IgD-negative memory B cell (primary cell): ENCODE measurements around the gene CTIF. TPM values are rescaled to one million over a fixed set of nuclear protein-coding genes. Genes with fewer than 3 reads are reported as not detected.
A peak's percentile ranks its signal among the peaks of the same experiment; 100 is the strongest.

ENCODE experiments used
- H3K27ac Mint-ChIP-seq, 3 donors: one replicate each; pipeline ENCODE4 v1.8.0; 2020 to 2022; ENCODE audit warnings: mild to moderate bottlenecking in 3 of 3, mixed read lengths in 3 of 3, moderate library complexity in 1 of 3
- H3K27me3 Mint-ChIP-seq: one replicate; pipeline ENCODE4 v1.8.0; 2021; ENCODE audit warnings: mixed read lengths
- H3K36me3 Mint-ChIP-seq: one replicate; pipeline ENCODE4 v1.8.0; 2020; ENCODE audit warnings: mild to moderate bottlenecking, mixed read lengths
- H3K4me1 Mint-ChIP-seq, 3 donors: one replicate each; pipeline ENCODE4 v1.8.0; 2020 to 2022; ENCODE audit warnings: mixed read lengths in 3 of 3, mild to moderate bottlenecking in 1 of 3
- H3K4me3 Mint-ChIP-seq, 4 donors: one replicate each; pipeline ENCODE4 v1.8.0; 2020 to 2022; ENCODE audit warnings: mild to moderate bottlenecking in 4 of 4, mixed read lengths in 4 of 4, moderate library complexity in 3 of 4
- H3K9me3 Mint-ChIP-seq, 3 donors: one replicate each; pipeline ENCODE4 v1.8.0; 2020 to 2021; ENCODE audit warnings: mixed read lengths in 3 of 3, mild to moderate bottlenecking in 1 of 3
- polyA plus RNA-seq: library from polyadenylated mRNA; unstranded; fragments of 300-500 nt; fragmentation: Illumina TruSeq; gene quantifications from one replicate; pipeline ENCODE4 v1.2.3, GENCODE V29; 2021

Gene CTIF
- polyA plus RNA-seq, 1 donor from 2014 or later: not detected

- no peaks in the 10 kb centered on the region for H3K36me3 Mint-ChIP-seq
- H3K27me3 Mint-ChIP-seq: no peaks in the 10 kb centered on the region
- peak overlapping the region in 1 of 3 donors; percentile 84 for H3K27ac Mint-ChIP-seq
- peaks cover 10 to 14% (median 11%) of the 10 kb centered on the region in 3 donors for H3K4me1 Mint-ChIP-seq
- no peaks in the 10 kb centered on the region for H3K9me3 Mint-ChIP-seq
- peak overlapping the region in 1 of 4 donors; percentile 18 for H3K4me3 Mint-ChIP-seq
Observed at GRCh38 chr18:48791636-48792105, 252.8 kb downstream of the CTIF start.

GRCh38 chr18:48792141-48792540 lies 253.3 kb downstream of the CTIF start:
- Mint-ChIP-seq H3K36me3 (no peaks in the 10 kb centered on the region), H3K4me1 (peaks cover 10 to 14% (median 11%) of the 10 kb centered on the region in 3 donors), H3K4me3 (no peak overlapping the region), H3K27me3 (no peaks in the 10 kb centered on the region), H3K27ac (peak overlapping the region in 1 of 3 donors; percentile 84), H3K9me3 (no peaks in the 10 kb centered on the region)

GRCh38 chr18:48792611-48793380 lies 254.0 kb downstream of the CTIF start:
- Mint-ChIP-seq H3K36me3 (peaks cover 3% of the 10 kb centered on the region), H3K27ac (no peak overlapping the region), H3K27me3 (no peaks in the 10 kb centered on the region), H3K4me3 (peak overlapping the region in 1 of 4 donors; percentile 55), H3K4me1 (peaks cover 10 to 14% (median 11%) of the 10 kb centered on the region in 3 donors), H3K9me3 (no peaks in the 10 kb centered on the region)

- Mint-ChIP-seq H3K4me1 (peaks cover 10 to 15% (median 14%) of the 10 kb centered on the region in 3 donors), H3K27me3 (no peaks in the 10 kb centered on the region), H3K9me3 (no peaks in the 10 kb centered on the region), H3K4me3 (peak overlapping the region in 1 of 4 donors; percentile 76), H3K36me3 (peaks cover 5% of the 10 kb centered on the region), H3K27ac (peak overlapping the region in 1 of 3 donors; percentile 63)
Observed at GRCh38 chr18:48794251-48794970, 255.6 kb downstream of the CTIF start.

GRCh38 chr18:48795696-48796095 lies 256.9 kb downstream of the CTIF start:
- Mint-ChIP-seq H3K4me3 (no peak overlapping the region), H3K27me3 (no peaks in the 10 kb centered on the region), H3K4me1 (peaks cover 14 to 25% (median 15%) of the 10 kb centered on the region in 3 donors), H3K9me3 (no peaks in the 10 kb centered on the region), H3K36me3 (peaks cover 5% of the 10 kb centered on the region), H3K27ac (no peak overlapping the region)

GRCh38 chr18:48796491-48797205 lies 257.8 kb downstream of the CTIF start:
- Mint-ChIP-seq H3K36me3 (peaks cover 5% of the 10 kb centered on the region), H3K9me3 (no peaks in the 10 kb centered on the region), H3K27ac (no peak overlapping the region), H3K4me1 (peaks cover 17 to 27% (median 18%) of the 10 kb centered on the region in 3 donors), H3K4me3 (no peak overlapping the region), H3K27me3 (no peaks in the 10 kb centered on the region)

- Mint-ChIP-seq H3K9me3 (no peaks in the 10 kb centered on the region), H3K36me3 (peaks cover 5% of the 10 kb centered on the region), H3K4me1 (peaks cover 18 to 34% (median 21%) of the 10 kb centered on the region in 3 donors), H3K4me3 (no peak overlapping the region), H3K27me3 (no peaks in the 10 kb centered on the region), H3K27ac (no peak overlapping the region)
Observed at GRCh38 chr18:48797841-48798255, 259.0 kb downstream of the CTIF start.

GRCh38 chr18:48798334-48799245 lies 259.8 kb downstream of the CTIF start:
- Mint-ChIP-seq H3K36me3 (peaks cover 7% of the 10 kb centered on the region), H3K9me3 (no peaks in the 10 kb centered on the region), H3K27ac (no peak overlapping the region), H3K4me1 (peaks cover 18 to 34% (median 21%) of the 10 kb centered on the region in 3 donors), H3K4me3 (peak overlapping the region in 1 of 4 donors; percentile 13), H3K27me3 (no peaks in the 10 kb centered on the region)

GRCh38 chr18:48799724-48800315 lies 261.0 kb downstream of the CTIF start:
- Mint-ChIP-seq H3K27me3 (no peaks in the 10 kb centered on the region), H3K9me3 (no peaks in the 10 kb centered on the region), H3K36me3 (peaks cover 7% of the 10 kb centered on the region), H3K4me3 (peak overlapping the region in 2 of 4 donors; percentile 76 to 89), H3K27ac (peak overlapping the region in 1 of 3 donors; percentile 86), H3K4me1 (peaks cover 18 to 34% (median 21%) of the 10 kb centered on the region in 3 donors)

- H3K36me3 Mint-ChIP-seq: peaks cover 7% of the 10 kb centered on the region
- H3K4me3 Mint-ChIP-seq: peak overlapping the region in 2 of 4 donors; percentile 84 to 89
Observed at GRCh38 chr18:48800466-48800865, 261.6 kb downstream of the CTIF start.

GRCh38 chr18:48800876-48801727 lies 262.3 kb downstream of the CTIF start:
- Mint-ChIP-seq H3K27me3 (no peaks in the 10 kb centered on the region), H3K27ac (peak overlapping the region in 2 of 3 donors; percentile 40 to 78), H3K4me1 (peaks cover 18 to 37% (median 18%) of the 10 kb centered on the region in 3 donors), H3K9me3 (no peaks in the 10 kb centered on the region), H3K36me3 (peaks cover 7% of the 10 kb centered on the region), H3K4me3 (peak overlapping the region in 3 of 4 donors; percentile 5 to 89 (median 84))

More at GRCh38 chr18:48800466-48800865, 261.6 kb downstream of the CTIF start:
- Mint-ChIP-seq H3K27me3 (no peaks in the 10 kb centered on the region), H3K27ac (peak overlapping the region in 1 of 3 donors; percentile 78), H3K9me3 (no peaks in the 10 kb centered on the region), H3K4me1 (peaks cover 18 to 34% (median 18%) of the 10 kb centered on the region in 3 donors)

- Mint-ChIP-seq H3K27me3 (no peaks in the 10 kb centered on the region), H3K4me3 (peak overlapping the region in 2 of 4 donors; percentile 73 to 89), H3K27ac (peak overlapping the region in 1 of 3 donors; percentile 78), H3K36me3 (peaks cover 7% of the 10 kb centered on the region), H3K9me3 (no peaks in the 10 kb centered on the region), H3K4me1 (peaks cover 18 to 42% (median 18%) of the 10 kb centered on the region in 3 donors)
Observed at GRCh38 chr18:48801728-48802542, 263.1 kb downstream of the CTIF start.
